Fibroblast of lung (primary cell): Measurements from ENCODE around the gene NKD1.

ENCODE experiments used
- EZH2 ChIP-seq: IDR thresholded peaks from 2 replicates; pipeline ENCODE4 v1.5.1; 2012; ENCODE audit warnings: low read length, control low read depth, mild to moderate bottlenecking; ENCODE audit errors: missing control alignments
- TF ChIP-seq, protein P1 (sequence below), 2 donors: IDR thresholded peaks in 1 of 2; conservative IDR thresholded peaks in 1 of 2; 1 replicate in 1 of 2; 2 replicates in 1 of 2; pipeline ENCODE4 v1.5.1; 2011 to 2012; ENCODE audit warnings: low read length in 2 of 2, control low read depth in 1 of 2, inconsistent platforms in 1 of 2, low read depth in 1 of 2, mild to moderate bottlenecking in 1 of 2

DNA sequence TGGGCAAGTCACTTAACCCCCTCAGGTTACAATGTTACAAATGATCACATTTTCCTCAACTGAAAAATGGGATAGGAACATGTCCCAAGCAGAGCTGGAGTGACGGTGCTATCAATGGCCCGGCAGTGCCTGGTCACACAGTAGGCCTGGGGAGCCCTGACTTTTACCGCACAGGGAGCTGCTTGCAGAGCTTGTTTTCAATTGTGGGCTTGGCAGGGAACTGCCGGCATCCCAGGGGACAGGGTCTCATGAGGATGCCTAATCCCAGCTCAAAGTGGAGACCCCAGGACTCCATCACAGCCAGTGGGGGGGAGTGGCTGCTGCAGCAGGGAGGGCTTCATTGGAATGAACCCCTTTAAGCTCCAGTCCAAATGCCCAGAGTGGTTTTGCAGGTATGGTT lies 121.5 kb downstream of the NKD1 start:
- TF ChIP-seq, protein P1, sequence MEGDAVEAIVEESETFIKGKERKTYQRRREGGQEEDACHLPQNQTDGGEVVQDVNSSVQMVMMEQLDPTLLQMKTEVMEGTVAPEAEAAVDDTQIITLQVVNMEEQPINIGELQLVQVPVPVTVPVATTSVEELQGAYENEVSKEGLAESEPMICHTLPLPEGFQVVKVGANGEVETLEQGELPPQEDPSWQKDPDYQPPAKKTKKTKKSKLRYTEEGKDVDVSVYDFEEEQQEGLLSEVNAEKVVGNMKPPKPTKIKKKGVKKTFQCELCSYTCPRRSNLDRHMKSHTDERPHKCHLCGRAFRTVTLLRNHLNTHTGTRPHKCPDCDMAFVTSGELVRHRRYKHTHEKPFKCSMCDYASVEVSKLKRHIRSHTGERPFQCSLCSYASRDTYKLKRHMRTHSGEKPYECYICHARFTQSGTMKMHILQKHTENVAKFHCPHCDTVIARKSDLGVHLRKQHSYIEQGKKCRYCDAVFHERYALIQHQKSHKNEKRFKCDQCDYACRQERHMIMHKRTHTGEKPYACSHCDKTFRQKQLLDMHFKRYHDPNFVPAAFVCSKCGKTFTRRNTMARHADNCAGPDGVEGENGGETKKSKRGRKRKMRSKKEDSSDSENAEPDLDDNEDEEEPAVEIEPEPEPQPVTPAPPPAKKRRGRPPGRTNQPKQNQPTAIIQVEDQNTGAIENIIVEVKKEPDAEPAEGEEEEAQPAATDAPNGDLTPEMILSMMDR (conservative IDR thresholded peaks at IDR 0.05 in 1 of 2, IDR thresholded peaks at IDR 0.05 in 1 of 2; ENCODE audit: low read depth in 1 of 2, low read length in 2 of 2), result no peak
- TF ChIP-seq EZH2, result no peak
